ENCODE measurements around the gene OBSCN.
"Not testable (repeated sequence)": the region's sequence is repeated elsewhere in the genome, so short reads cannot be mapped to it uniquely, and the experiment has no call there.

OBSCN gene

DNA sequence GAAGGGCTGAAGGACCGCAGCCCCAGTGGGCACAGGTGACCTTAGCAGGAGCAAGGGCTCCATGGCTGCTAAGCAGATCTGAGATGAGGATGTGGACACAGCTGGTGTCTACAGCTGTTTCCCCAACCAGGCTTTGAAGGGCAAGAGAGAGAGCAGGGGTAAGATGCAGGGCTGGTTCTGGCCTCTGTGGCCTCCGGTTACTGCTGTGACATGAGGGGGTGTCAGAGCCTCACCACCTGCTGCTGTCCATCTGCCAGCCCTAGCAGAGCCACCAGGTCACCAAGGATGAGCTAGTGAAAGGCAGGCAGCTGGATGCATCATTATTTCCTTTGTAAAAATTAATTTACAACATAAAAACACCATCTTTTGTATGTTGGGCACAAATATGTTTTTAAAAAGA lies 33.4 kb downstream of the OBSCN start:
- TF ChIP-seq SPI1 (IDR thresholded peaks at IDR 0.05; ENCODE audit: borderline replicate concordance, low read depth): no peak
- no peak for TF ChIP-seq GABPA (IDR thresholded peaks at IDR 0.05; ENCODE audit: low read depth)
- TF ChIP-seq, protein P1, sequence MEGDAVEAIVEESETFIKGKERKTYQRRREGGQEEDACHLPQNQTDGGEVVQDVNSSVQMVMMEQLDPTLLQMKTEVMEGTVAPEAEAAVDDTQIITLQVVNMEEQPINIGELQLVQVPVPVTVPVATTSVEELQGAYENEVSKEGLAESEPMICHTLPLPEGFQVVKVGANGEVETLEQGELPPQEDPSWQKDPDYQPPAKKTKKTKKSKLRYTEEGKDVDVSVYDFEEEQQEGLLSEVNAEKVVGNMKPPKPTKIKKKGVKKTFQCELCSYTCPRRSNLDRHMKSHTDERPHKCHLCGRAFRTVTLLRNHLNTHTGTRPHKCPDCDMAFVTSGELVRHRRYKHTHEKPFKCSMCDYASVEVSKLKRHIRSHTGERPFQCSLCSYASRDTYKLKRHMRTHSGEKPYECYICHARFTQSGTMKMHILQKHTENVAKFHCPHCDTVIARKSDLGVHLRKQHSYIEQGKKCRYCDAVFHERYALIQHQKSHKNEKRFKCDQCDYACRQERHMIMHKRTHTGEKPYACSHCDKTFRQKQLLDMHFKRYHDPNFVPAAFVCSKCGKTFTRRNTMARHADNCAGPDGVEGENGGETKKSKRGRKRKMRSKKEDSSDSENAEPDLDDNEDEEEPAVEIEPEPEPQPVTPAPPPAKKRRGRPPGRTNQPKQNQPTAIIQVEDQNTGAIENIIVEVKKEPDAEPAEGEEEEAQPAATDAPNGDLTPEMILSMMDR (IDR thresholded peaks at IDR 0.05; ENCODE audit: insufficient read depth, low read length): no peak
- TF ChIP-seq, protein P2, sequence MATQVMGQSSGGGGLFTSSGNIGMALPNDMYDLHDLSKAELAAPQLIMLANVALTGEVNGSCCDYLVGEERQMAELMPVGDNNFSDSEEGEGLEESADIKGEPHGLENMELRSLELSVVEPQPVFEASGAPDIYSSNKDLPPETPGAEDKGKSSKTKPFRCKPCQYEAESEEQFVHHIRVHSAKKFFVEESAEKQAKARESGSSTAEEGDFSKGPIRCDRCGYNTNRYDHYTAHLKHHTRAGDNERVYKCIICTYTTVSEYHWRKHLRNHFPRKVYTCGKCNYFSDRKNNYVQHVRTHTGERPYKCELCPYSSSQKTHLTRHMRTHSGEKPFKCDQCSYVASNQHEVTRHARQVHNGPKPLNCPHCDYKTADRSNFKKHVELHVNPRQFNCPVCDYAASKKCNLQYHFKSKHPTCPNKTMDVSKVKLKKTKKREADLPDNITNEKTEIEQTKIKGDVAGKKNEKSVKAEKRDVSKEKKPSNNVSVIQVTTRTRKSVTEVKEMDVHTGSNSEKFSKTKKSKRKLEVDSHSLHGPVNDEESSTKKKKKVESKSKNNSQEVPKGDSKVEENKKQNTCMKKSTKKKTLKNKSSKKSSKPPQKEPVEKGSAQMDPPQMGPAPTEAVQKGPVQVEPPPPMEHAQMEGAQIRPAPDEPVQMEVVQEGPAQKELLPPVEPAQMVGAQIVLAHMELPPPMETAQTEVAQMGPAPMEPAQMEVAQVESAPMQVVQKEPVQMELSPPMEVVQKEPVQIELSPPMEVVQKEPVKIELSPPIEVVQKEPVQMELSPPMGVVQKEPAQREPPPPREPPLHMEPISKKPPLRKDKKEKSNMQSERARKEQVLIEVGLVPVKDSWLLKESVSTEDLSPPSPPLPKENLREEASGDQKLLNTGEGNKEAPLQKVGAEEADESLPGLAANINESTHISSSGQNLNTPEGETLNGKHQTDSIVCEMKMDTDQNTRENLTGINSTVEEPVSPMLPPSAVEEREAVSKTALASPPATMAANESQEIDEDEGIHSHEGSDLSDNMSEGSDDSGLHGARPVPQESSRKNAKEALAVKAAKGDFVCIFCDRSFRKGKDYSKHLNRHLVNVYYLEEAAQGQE (IDR thresholded peaks at IDR 0.05; ENCODE audit: insufficient replicate concordance, low read depth): no peak
- TF ChIP-seq POLR2AphosphoS5 (IDR thresholded peaks at IDR 0.05; ENCODE audit: low read depth): no peak
- no peaks in the 10 kb centered on the region for H3K27me3 ChIP-seq (ENCODE audit: insufficient read depth, poor library complexity, severe bottlenecking)
- no peak for DNase-seq (ENCODE audit: low read depth in 1 of 2, low spot score in 1 of 2)
- no peak overlapping the region for H3K4me3 ChIP-seq (replicated peaks; ENCODE audit: insufficient read depth, low read length)
- H3K27ac ChIP-seq (replicated peaks): no peak overlapping the region

DNA sequence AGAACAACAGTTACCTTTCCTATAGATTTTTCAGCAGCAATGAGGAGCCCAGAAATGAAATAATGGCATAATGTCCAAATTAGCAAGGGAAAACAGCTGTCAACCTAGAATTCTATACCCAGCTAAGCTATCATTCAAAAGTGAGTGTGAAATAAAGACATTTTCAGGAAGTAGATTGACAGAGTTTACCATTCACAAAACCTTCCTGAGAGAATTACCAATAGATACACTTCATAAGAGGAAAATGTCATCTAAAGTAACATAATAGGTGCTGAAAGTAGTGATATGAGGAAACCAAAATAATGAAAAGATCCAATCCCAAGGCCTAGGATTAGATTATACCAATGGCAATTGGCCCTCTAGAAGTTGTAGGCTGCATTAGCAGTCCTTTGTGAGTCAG lies 34.6 kb downstream of the OBSCN start:
- TF ChIP-seq, protein P2 (IDR thresholded peaks at IDR 0.05; ENCODE audit: insufficient replicate concordance, low read depth): no peak
- TF ChIP-seq GABPA (IDR thresholded peaks at IDR 0.05; ENCODE audit: low read depth) (no peak), SPI1 (IDR thresholded peaks at IDR 0.05; ENCODE audit: borderline replicate concordance, low read depth) (no peak), POLR2AphosphoS5 (IDR thresholded peaks at IDR 0.05; ENCODE audit: low read depth) (no peak)
- TF ChIP-seq, protein P1 (IDR thresholded peaks at IDR 0.05; ENCODE audit: insufficient read depth, low read length): no peak
- Histone ChIP-seq H3K27ac (replicated peaks) (no peak overlapping the region), H3K4me3 (replicated peaks; ENCODE audit: insufficient read depth, low read length) (no peak overlapping the region), H3K27me3 (ENCODE audit: insufficient read depth, poor library complexity, severe bottlenecking) (no peaks in the 10 kb centered on the region)
- no peak for DNase-seq (ENCODE audit: low read depth in 1 of 2, low spot score in 1 of 2)

DNA sequence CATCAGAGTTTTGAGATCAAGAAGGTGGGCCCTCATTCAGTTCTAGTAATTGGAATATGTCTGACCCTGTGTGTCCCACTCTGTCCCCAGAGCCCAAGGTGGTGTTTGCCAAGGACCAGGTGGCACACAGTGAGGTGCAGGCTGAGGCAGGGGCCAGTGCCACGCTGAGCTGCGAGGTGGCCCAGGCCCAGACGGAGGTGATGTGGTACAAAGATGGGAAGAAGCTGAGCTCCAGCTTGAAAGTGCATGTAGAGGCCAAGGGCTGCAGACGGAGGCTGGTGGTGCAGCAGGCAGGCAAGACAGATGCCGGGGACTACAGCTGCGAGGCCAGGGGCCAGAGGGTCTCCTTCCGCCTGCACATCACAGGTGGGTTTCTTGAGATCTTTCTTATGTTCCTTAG lies 35.2 kb downstream of the OBSCN start:
- H3K27me3 ChIP-seq (ENCODE audit: insufficient read depth, poor library complexity, severe bottlenecking): no peaks in the 10 kb centered on the region
- no peak overlapping the region for H3K4me3 ChIP-seq (replicated peaks; ENCODE audit: insufficient read depth, low read length)
- TF ChIP-seq GABPA (IDR thresholded peaks at IDR 0.05; ENCODE audit: low read depth): no peak
- TF ChIP-seq POLR2AphosphoS5 (IDR thresholded peaks at IDR 0.05; ENCODE audit: low read depth): no peak
- TF ChIP-seq, protein P1 (IDR thresholded peaks at IDR 0.05; ENCODE audit: insufficient read depth, low read length): no peak
- no peak for TF ChIP-seq SPI1 (IDR thresholded peaks at IDR 0.05; ENCODE audit: borderline replicate concordance, low read depth)
- TF ChIP-seq, protein P2 (IDR thresholded peaks at IDR 0.05; ENCODE audit: insufficient replicate concordance, low read depth): no peak
- no peak overlapping the region for H3K27ac ChIP-seq (replicated peaks)
- DNase-seq (ENCODE audit: low read depth in 1 of 2, low spot score in 1 of 2): no peak

DNA sequence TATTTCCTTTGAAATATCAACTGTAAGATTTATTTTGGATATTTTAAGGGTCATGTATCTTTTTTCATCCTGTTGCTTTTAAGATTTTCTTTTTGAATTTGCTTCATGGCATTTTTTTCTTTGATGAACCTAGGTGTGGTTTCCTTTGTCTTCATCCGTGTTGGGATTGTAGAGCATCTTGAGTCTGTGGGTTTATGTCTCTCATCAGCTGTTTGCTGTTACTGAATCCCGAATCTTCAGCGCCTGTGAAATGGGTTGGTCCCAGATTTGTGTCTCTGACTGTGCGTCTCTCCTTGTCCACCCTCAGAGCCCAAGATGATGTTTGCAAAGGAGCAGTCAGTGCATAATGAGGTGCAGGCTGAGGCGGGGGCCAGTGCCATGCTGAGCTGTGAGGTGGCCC lies 36.1 kb downstream of the OBSCN start:
- H3K4me3 ChIP-seq (replicated peaks; ENCODE audit: insufficient read depth, low read length); DNase-seq (ENCODE audit: low read depth in 1 of 2, low spot score in 1 of 2); H3K27ac ChIP-seq (replicated peaks); H3K27me3 ChIP-seq (ENCODE audit: insufficient read depth, poor library complexity, severe bottlenecking): not testable (repeated sequence)

All from HL-60 (cell line).